GM10266 (cell line): ENCODE measurements around the gene PRKCH.

Experiments used
- DNase-seq: peaks from one replicate; pipeline ENCODE4 v3.0.0; 2012; ENCODE audit errors: extremely low spot score
- TF ChIP-seq, protein P1 (sequence below): IDR thresholded peaks from 2 replicates; pipeline ENCODE4 v1.5.1; 2012; ENCODE audit warnings: mild to moderate bottlenecking, low read depth; ENCODE audit not compliant: control insufficient read depth, insufficient read depth; ENCODE audit errors: missing control alignments

The PRKCH gene

DNA sequence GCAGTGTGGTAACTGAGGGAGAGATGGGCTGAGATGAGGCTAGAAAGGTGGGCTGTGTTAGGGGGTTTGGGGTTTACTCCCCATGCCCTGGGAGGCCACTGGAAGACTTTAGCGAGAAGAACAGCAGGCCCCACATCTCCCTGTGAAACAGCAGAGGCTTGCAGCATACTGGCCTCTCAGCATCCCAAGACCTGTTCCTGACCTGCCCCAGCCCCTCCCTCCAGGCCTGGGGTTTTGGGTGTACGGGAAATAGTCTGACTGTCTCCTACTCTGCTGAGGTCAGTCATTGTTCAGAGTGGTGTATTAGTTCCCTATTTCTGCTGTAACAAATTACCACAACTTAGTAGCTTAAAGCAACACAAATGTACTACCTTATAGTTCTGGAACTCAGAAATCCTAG is 270.5 kb downstream of the PRKCH start:
- TF ChIP-seq, protein P1, sequence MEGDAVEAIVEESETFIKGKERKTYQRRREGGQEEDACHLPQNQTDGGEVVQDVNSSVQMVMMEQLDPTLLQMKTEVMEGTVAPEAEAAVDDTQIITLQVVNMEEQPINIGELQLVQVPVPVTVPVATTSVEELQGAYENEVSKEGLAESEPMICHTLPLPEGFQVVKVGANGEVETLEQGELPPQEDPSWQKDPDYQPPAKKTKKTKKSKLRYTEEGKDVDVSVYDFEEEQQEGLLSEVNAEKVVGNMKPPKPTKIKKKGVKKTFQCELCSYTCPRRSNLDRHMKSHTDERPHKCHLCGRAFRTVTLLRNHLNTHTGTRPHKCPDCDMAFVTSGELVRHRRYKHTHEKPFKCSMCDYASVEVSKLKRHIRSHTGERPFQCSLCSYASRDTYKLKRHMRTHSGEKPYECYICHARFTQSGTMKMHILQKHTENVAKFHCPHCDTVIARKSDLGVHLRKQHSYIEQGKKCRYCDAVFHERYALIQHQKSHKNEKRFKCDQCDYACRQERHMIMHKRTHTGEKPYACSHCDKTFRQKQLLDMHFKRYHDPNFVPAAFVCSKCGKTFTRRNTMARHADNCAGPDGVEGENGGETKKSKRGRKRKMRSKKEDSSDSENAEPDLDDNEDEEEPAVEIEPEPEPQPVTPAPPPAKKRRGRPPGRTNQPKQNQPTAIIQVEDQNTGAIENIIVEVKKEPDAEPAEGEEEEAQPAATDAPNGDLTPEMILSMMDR = no peak
- DNase-seq = no peak

- TF ChIP-seq, protein P1 = no peak
- DNase-seq = no peak
Observed at GRCh38 chr14:61593330-61593729, 272.0 kb downstream of the PRKCH start.

DNA sequence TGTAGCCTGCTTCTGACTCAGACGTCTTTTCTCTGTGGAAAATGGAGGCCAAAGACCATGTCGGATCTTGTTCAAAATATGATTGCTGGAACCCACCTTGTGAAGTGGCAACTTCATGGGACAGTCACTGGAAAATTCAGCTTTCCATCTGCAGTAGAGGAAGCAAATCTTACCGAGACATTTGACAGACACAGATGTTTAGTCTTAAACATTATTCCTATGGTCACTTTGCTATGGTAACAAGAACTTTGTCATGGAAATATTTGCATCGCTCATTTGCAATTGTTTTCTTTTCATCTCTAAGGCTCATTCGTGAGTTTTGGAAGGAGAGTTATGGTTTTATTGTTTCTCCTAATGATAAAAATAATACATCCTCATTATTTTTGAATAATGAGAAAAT is 275.6 kb downstream of the PRKCH start:
- TF ChIP-seq, protein P1 = no peak

GRCh38 chr14:61598980-61599379 is 277.6 kb downstream of the PRKCH start:
- no peak for DNase-seq
- TF ChIP-seq, protein P1 = no peak

More for the DNA sequence above, 275.6 kb downstream of the PRKCH start:
- no peak for DNase-seq

GRCh38 chr14:61599942-61600341 is 278.6 kb downstream of the PRKCH start:
- TF ChIP-seq, protein P1 = no peak
- DNase-seq = no peak
